ENCODE data around the gene MORC3.

The MORC3 gene

GRCh38 chr21:36347962-36348328 is 27.9 kb downstream of the MORC3 start:
- in situ Hi-C loops (cut with MboI; ENCODE audit: low pct_unique_long_range_greater_than_20kb, low sequenced_read_pairs, unreplicated experiment): no loop called here
- TF ChIP-seq CTCF (IDR thresholded peaks at IDR 0.05; ENCODE audit: extremely low read depth, insufficient read depth, missing control alignments): no peak

GRCh38 chr21:36349315-36349714 is 29.3 kb downstream of the MORC3 start:
- DNase-seq (ENCODE audit: low spot score): no peak
- in situ Hi-C loops (cut with MboI; ENCODE audit: low pct_unique_long_range_greater_than_20kb, low sequenced_read_pairs, unreplicated experiment): no loop called here
- no peak for TF ChIP-seq CTCF (IDR thresholded peaks at IDR 0.05; ENCODE audit: extremely low read depth, insufficient read depth, missing control alignments)

More at GRCh38 chr21:36347962-36348328, 27.9 kb downstream of the MORC3 start:
- no peak for DNase-seq (ENCODE audit: low spot score)

GRCh38 chr21:36350282-36350910 is 30.4 kb downstream of the MORC3 start:
- no peak for DNase-seq (ENCODE audit: low spot score)
- no peak for TF ChIP-seq CTCF (IDR thresholded peaks at IDR 0.05; ENCODE audit: extremely low read depth, insufficient read depth, missing control alignments)
- in situ Hi-C loops (cut with MboI; ENCODE audit: low pct_unique_long_range_greater_than_20kb, low sequenced_read_pairs, unreplicated experiment): no loop called here

GRCh38 chr21:36354918-36355680 is 35.1 kb downstream of the MORC3 start:
- DNase-seq (ENCODE audit: low spot score): no peak
- in situ Hi-C loops (cut with MboI; ENCODE audit: low pct_unique_long_range_greater_than_20kb, low sequenced_read_pairs, unreplicated experiment): no loop called here
- TF ChIP-seq CTCF (IDR thresholded peaks at IDR 0.05; ENCODE audit: extremely low read depth, insufficient read depth, missing control alignments): no peak

GRCh38 chr21:36355868-36356267 is 35.9 kb downstream of the MORC3 start:
- no peak for DNase-seq (ENCODE audit: low spot score)
- in situ Hi-C loops (cut with MboI; ENCODE audit: low pct_unique_long_range_greater_than_20kb, low sequenced_read_pairs, unreplicated experiment): no loop called here
- no peak for TF ChIP-seq CTCF (IDR thresholded peaks at IDR 0.05; ENCODE audit: extremely low read depth, insufficient read depth, missing control alignments)

- in situ Hi-C loops (cut with MboI; ENCODE audit: low pct_unique_long_range_greater_than_20kb, low sequenced_read_pairs, unreplicated experiment): no loop called here
- DNase-seq (ENCODE audit: low spot score): no peak
Measured at GRCh38 chr21:36359185-36359584, 39.2 kb downstream of the MORC3 start.

More at GRCh38 chr21:36359185-36359584, 39.2 kb downstream of the MORC3 start:
- TF ChIP-seq CTCF (IDR thresholded peaks at IDR 0.05; ENCODE audit: extremely low read depth, insufficient read depth, missing control alignments): no peak
